Measurements from ENCODE around the gene G6PD.

DNA sequence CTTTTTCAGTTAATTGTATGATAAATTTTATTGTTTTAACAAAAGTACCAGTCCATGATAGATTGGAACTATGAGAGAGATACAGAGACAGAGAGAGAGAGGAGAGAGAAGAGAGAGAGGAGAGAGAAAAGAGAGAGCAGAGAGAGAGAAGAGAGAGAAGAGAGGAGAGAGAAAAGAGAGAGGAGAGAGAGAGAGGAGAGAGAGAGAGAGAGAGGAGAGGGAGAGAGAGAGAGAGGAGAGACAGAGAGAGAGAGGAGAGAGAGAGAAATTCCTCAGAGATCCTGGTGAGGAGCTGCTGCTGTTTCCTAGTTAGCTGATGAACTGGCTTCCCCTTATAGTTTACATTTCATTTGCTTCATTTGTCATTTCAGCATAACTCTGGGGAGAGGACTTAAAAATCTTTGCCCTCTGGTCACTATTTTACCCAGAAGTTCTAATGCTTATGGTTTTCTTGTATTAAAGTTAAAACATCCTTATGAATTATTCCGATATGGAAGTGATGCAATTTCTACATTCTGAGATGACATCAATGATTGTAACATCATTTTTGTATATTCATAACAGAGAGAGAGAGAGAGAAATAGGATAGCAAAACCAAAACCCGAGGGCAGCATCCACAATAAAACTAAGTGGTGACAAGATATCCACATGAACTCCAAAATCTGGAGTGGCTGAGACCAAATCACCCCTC, 49.1 kb upstream of the G6PD start:
- TF ChIP-seq CTCF (IDR thresholded peaks at IDR 0.05): no peak
- TF ChIP-seq POLR2A (IDR thresholded peaks at IDR 0.05): no peak

Measured in esophagus squamous epithelium (tissue), 4 donors.